PC-3 (cell line): ENCODE results near the gene CPLX4.

Experiments used
- EZH2 ChIP-seq: fragments of 300-600 bp; sonication (generic); IDR thresholded peaks from one replicate; pipeline ENCODE4 v1.6.1; 2017; ENCODE audit warnings: antibody characterized with exemption, mild to moderate bottlenecking, low read length; ENCODE audit not compliant: unreplicated experiment
- EZH2phosphoT487 ChIP-seq: fragments of 300-600 bp; sonication (generic); IDR thresholded peaks from 2 replicates; pipeline ENCODE4 v1.6.1; 2018; ENCODE audit warnings: mild to moderate bottlenecking, antibody characterized with exemption, low read length, borderline replicate concordance
- TF ChIP-seq, protein P1 (sequence below): fragments of 300-600 bp; sonication (generic); conservative IDR thresholded peaks from 2 replicates; pipeline ENCODE4 v1.5.1; 2017; ENCODE audit warnings: antibody characterized with exemption, low read depth, mild to moderate bottlenecking, low read length

DNA sequence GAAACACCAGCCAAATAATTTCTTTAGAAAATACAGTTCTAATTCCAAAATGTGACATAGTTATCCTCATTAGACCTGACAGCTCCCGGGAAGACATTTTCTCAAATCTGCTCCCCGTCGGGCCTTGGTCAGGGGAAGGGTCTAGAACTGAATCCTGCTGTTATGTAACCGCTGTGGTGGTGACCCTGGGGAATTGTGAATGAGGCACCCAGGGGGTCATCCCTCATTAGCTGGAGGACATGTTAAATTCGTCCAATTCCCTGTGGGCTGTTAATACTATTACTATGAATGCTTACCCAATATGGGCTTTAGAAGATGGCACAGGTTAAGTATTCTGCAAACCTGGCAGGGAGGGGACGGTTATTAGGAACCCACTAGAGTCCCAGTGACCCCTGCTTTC is 11.8 kb downstream of the CPLX4 start:
- TF ChIP-seq, protein P1, sequence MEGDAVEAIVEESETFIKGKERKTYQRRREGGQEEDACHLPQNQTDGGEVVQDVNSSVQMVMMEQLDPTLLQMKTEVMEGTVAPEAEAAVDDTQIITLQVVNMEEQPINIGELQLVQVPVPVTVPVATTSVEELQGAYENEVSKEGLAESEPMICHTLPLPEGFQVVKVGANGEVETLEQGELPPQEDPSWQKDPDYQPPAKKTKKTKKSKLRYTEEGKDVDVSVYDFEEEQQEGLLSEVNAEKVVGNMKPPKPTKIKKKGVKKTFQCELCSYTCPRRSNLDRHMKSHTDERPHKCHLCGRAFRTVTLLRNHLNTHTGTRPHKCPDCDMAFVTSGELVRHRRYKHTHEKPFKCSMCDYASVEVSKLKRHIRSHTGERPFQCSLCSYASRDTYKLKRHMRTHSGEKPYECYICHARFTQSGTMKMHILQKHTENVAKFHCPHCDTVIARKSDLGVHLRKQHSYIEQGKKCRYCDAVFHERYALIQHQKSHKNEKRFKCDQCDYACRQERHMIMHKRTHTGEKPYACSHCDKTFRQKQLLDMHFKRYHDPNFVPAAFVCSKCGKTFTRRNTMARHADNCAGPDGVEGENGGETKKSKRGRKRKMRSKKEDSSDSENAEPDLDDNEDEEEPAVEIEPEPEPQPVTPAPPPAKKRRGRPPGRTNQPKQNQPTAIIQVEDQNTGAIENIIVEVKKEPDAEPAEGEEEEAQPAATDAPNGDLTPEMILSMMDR = no peak
- TF ChIP-seq EZH2 (no peak), EZH2phosphoT487 (no peak)
